Lower leg skin (tissue), 3 donors: Measurements from ENCODE around the gene NCAM2.

ENCODE experiments used
- CTCF ChIP-seq, 3 donors: fragments of 450-650 bp; IDR thresholded peaks; one replicate each; pipeline ENCODE4 v1.5.1; 2016; ENCODE audit warnings: antibody characterized with exemption in 3 of 3, mild to moderate bottlenecking in 3 of 3, moderate library complexity in 2 of 3
- POLR2A ChIP-seq, 2 donors: fragments of 450-650 bp; IDR thresholded peaks; one replicate each; pipeline ENCODE4 v1.6.1; 2016 to 2017; ENCODE audit warnings: antibody characterized with exemption in 2 of 2, mild to moderate bottlenecking in 1 of 2, moderate library complexity in 1 of 2

- TF ChIP-seq CTCF (IDR thresholded peaks at IDR 0.05): no peak
- TF ChIP-seq POLR2A (IDR thresholded peaks at IDR 0.05): no peak
Measured at GRCh38 chr21:21019681-21020080, 21.5 kb downstream of the NCAM2 start.
